HUES64 (cell line): Measurements from ENCODE around the gene DIS3L2.
"Not testable (repeated sequence)": the region's sequence is repeated elsewhere in the genome, so short reads cannot be mapped to it uniquely, and the experiment has no call there.

Experiments used
- H3K27ac ChIP-seq: 2 replicates; pipeline ENCODE4 v1.7.0; 2013; ENCODE audit warnings: low read depth, low read length, inconsistent platforms
- H3K27me3 ChIP-seq: 2 replicates; pipeline ENCODE4 v1.6.1; 2013; ENCODE audit warnings: mild to moderate bottlenecking, low read length; ENCODE audit not compliant: insufficient read depth
- H3K36me3 ChIP-seq: 2 replicates; pipeline ENCODE4 v1.6.1; 2013; ENCODE audit warnings: mild to moderate bottlenecking, low read length; ENCODE audit not compliant: insufficient read depth
- H3K4me1 ChIP-seq: 2 replicates; pipeline ENCODE4 v1.6.1; 2013; ENCODE audit warnings: mild to moderate bottlenecking, low read length, moderate library complexity; ENCODE audit not compliant: insufficient read depth
- H3K4me3 ChIP-seq: 2 replicates; pipeline ENCODE4 v1.5.1; 2013; ENCODE audit warnings: mild to moderate bottlenecking, low read length, moderate library complexity
- H3K9ac ChIP-seq: 2 replicates; pipeline ENCODE4 v1.6.1; 2013; ENCODE audit warnings: mild to moderate bottlenecking, low read depth, low read length
- H3K9me3 ChIP-seq: 2 replicates; pipeline ENCODE4 v1.6.1; 2013; ENCODE audit warnings: low read depth, low read length; ENCODE audit not compliant: insufficient read depth
- WGBS: fragments of 150-250, 120-280 bp; methylation state at CpG from one replicate; pipeline ENCODE4 v1.1.7; 2013; ENCODE audit warnings: missing lambda C conversion rate; 5-methylcytosine and 5-hydroxymethylcytosine counted together

The DIS3L2 gene

GRCh38 chr2:232309592-232309991, 348.1 kb downstream of the DIS3L2 start:
- Histone ChIP-seq H3K4me3 (no peak overlapping the region), H3K4me1 (no peaks in the 10 kb centered on the region), H3K27ac (no peak overlapping the region), H3K27me3 (no peaks in the 10 kb centered on the region), H3K9me3 (peaks cover 15% of the 10 kb centered on the region), H3K36me3 (no peaks in the 10 kb centered on the region), H3K9ac (no peak overlapping the region)
- 88% methylated on average over 4 of the region's 4 CpGs for WGBS

GRCh38 chr2:232310121-232310520, 348.6 kb downstream of the DIS3L2 start:
- no peaks in the 10 kb centered on the region for H3K36me3 ChIP-seq
- H3K9me3 ChIP-seq: peaks cover 15% of the 10 kb centered on the region
- H3K4me1 ChIP-seq: no peaks in the 10 kb centered on the region
- H3K9ac ChIP-seq: no peak overlapping the region
- WGBS: 94% methylated on average over 9 of the region's 9 CpGs
- H3K4me3 ChIP-seq: no peak overlapping the region
- H3K27me3 ChIP-seq: no peaks in the 10 kb centered on the region
- H3K27ac ChIP-seq: no peak overlapping the region

GRCh38 chr2:232310696-232311095, 349.2 kb downstream of the DIS3L2 start:
- Histone ChIP-seq H3K27ac (no peak overlapping the region), H3K4me1 (no peaks in the 10 kb centered on the region), H3K36me3 (no peaks in the 10 kb centered on the region), H3K4me3 (no peak overlapping the region), H3K9me3 (peaks cover 15% of the 10 kb centered on the region), H3K27me3 (no peaks in the 10 kb centered on the region), H3K9ac (no peak overlapping the region)
- WGBS: 98% methylated on average over 1 of the region's 1 CpG

GRCh38 chr2:232313645-232314044, 352.1 kb downstream of the DIS3L2 start:
- H3K4me1 ChIP-seq, H3K4me3 ChIP-seq, H3K36me3 ChIP-seq, H3K9ac ChIP-seq, H3K27me3 ChIP-seq, H3K27ac ChIP-seq: not testable (repeated sequence)
- 100% methylated on average over 1 of the region's 2 CpGs for WGBS
- peaks cover 15% of the 10 kb centered on the region for H3K9me3 ChIP-seq

- Histone ChIP-seq H3K36me3 (no peaks in the 10 kb centered on the region), H3K9ac (no peak overlapping the region), H3K27me3 (no peaks in the 10 kb centered on the region), H3K9me3 (peaks cover 15% of the 10 kb centered on the region), H3K27ac (no peak overlapping the region), H3K4me1 (no peaks in the 10 kb centered on the region), H3K4me3 (no peak overlapping the region)
- WGBS: 93% methylated on average over 12 of the region's 12 CpGs
Observed at GRCh38 chr2:232315049-232315922, 353.8 kb downstream of the DIS3L2 start.

GRCh38 chr2:232315923-232316299, 354.4 kb downstream of the DIS3L2 start:
- H3K4me1 ChIP-seq: no peaks in the 10 kb centered on the region
- H3K9ac ChIP-seq: no peak overlapping the region
- H3K36me3 ChIP-seq: no peaks in the 10 kb centered on the region
- no peak overlapping the region for H3K4me3 ChIP-seq
- H3K27ac ChIP-seq: no peak overlapping the region
- H3K27me3 ChIP-seq: no peaks in the 10 kb centered on the region
- H3K9me3 ChIP-seq: peaks cover 15% of the 10 kb centered on the region
- WGBS: 92% methylated on average over 8 of the region's 8 CpGs

- Histone ChIP-seq H3K4me3 (no peak overlapping the region), H3K27ac (no peak overlapping the region), H3K9me3 (peaks cover 15% of the 10 kb centered on the region), H3K9ac (no peak overlapping the region), H3K27me3 (no peaks in the 10 kb centered on the region), H3K4me1 (no peaks in the 10 kb centered on the region), H3K36me3 (no peaks in the 10 kb centered on the region)
- WGBS: 87% methylated on average over 12 of the region's 12 CpGs
Observed at GRCh38 chr2:232316461-232317330, 355.2 kb downstream of the DIS3L2 start.

- H3K27me3 ChIP-seq: no peaks in the 10 kb centered on the region
- no peaks in the 10 kb centered on the region for H3K36me3 ChIP-seq
- H3K4me3 ChIP-seq: no peak overlapping the region
- 95% methylated on average over 12 of the region's 12 CpGs for WGBS
- H3K9ac ChIP-seq: no peak overlapping the region
- no peaks in the 10 kb centered on the region for H3K4me1 ChIP-seq
- H3K27ac ChIP-seq: no peak overlapping the region
- peaks cover 4% of the 10 kb centered on the region; the same call in 1 of the 2 replicates for H3K9me3 ChIP-seq
Observed at GRCh38 chr2:232318169-232318855, 356.8 kb downstream of the DIS3L2 start.

- Histone ChIP-seq H3K4me3 (no peak overlapping the region), H3K4me1 (no peaks in the 10 kb centered on the region), H3K9ac (no peak overlapping the region), H3K27me3 (no peaks in the 10 kb centered on the region), H3K9me3 (no peaks in the 10 kb centered on the region), H3K27ac (no peak overlapping the region), H3K36me3 (no peaks in the 10 kb centered on the region)
- 95% methylated on average over 4 of the region's 4 CpGs for WGBS
Observed at GRCh38 chr2:232319067-232319802, 357.7 kb downstream of the DIS3L2 start.

GRCh38 chr2:232319803-232320442, 358.4 kb downstream of the DIS3L2 start:
- Histone ChIP-seq H3K4me1 (no peaks in the 10 kb centered on the region), H3K9ac (no peak overlapping the region), H3K36me3 (no peaks in the 10 kb centered on the region), H3K4me3 (no peak overlapping the region), H3K27ac (no peak overlapping the region), H3K9me3 (no peaks in the 10 kb centered on the region), H3K27me3 (no peaks in the 10 kb centered on the region)
- 91% methylated on average over 9 of the region's 10 CpGs for WGBS
